HG03354 (cell line): ENCODE measurements around the gene ZNF227.
A peak's percentile ranks its signal among the peaks of the same experiment; 100 is the strongest.
"Not testable (repeated sequence)": the region's sequence is repeated elsewhere in the genome, so short reads cannot be mapped to it uniquely, and the experiment has no call there.

ENCODE experiments used
- ATAC-seq: cut with Tn5 transposase; IDR thresholded peaks from one replicate; pipeline ENCODE4 v1.9.1; 2021; ENCODE audit warnings: mild to moderate bottlenecking; ENCODE audit not compliant: unreplicated experiment, poor library complexity, severe bottlenecking

Gene ZNF227

DNA sequence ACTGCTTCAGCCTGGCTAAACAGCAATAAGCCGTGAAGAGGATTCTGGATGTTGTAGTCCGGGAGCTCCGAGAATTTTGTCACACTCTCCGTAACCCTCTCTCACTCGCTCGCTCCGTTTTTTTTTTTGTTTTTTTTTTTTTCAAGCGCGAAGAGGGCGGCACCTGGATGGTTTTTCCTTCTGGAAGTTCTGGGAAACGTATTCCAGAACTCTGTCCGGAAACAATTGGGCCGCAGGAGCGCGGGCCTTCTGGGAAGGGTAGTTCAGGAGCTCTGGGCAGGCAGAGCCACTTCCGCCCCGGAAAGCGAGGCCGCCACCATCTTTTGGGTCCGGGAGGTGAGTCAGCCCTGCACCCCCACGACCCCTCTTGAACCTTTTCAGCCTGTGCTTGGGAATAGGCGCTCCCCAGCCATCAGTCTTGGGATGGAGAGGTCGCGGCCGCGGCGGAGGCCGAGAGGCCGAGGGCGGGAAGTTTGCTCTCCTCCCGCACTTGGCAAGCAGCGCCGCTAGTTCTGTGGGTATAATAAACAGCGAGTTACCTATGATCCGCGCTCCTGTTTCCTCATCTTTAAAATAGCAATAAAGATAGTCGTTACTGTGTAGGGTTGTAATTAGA lies at the start of gene ZNF227:
Gene ZNF227 (plus strand): TSS at position 283 of the 616 bp plus-strand sequence. CDS start 5,261 bp downstream, outside the sequence.
- peak; percentile 81 for ATAC-seq

DNA sequence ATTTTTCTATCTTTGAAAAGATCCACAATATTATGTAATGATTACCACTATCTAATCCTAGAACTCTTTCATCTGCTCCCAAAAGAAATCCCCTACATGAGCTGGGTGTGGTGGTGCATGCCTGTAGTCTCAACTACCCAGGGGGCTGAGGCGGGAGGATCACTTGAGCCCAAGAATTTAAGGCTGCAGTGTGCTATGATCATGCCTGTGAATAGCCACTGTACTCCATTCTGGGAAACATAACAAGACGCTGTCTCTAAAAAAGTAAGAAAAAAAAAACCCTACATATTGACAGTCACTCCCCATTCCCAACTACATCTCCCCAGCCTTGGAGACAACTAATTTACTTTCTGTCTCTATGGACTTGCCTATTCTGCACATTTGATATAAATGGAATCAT lies 48.5 kb upstream of the ZNF227 start:
- ATAC-seq, result no peak

DNA sequence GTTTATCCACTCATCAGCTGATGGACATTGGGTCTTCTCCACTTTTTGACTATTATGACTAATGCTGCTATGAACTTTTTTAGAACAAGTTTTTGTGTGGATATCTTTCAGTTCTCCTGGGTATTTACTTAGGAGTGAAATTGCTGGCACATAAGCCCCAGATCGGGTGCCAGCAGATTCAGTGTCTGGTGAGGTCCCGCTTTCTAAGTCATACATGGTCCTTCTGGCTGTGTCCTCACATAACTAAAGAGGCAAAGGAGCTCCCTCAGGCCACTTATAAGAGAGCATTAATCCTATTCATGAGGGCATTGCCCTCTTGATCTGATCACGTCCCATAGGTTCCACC lies 48.0 kb upstream of the ZNF227 start:
- no peak for ATAC-seq

DNA sequence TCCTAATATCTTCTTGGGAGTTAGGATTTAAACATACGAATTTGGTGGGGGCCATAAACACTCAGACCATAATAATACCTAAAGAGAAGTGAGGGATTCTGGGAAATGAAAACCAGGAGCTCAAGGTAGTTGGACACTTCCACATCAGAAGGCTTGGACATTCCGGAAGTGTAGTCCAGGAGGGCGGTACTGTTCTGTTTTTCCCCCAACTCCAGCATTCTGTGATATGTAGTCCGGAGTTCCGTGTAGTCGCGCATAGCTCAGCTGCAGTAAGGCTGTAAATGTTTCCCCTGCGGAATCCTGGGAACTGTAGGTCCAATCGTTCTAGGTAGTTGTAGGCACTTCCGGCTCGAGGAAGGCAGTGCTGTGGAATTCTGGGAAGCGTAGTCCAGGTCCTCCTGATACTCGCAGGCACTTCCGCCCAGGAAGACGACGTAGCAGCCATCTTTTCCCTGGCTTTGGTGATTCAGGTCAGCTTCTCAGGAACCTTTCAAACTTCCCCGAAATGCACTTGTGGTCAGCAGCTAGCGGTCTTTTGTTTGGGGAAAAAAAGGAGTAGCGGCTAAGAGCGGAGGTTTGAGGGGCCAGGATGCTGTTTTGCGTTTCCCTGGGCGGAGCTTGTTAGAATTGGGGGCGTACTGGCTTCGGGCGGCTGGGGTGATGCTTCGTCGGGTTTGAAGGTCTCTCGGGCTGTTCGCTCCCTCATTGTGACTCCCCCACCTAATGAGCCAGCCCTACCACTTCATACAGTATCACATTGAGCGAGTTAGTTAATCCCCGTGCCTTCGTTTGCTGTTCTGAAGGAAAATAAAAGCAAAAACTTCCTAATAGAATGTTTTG lies 47.4 kb upstream of the ZNF227 start, which contains the start of gene ZNF226:
Gene ZNF226 (plus strand): TSS at position 428 of the 840 bp plus-strand sequence. CDS start 4,981 bp downstream, outside the sequence.
- peak; percentile 84 for ATAC-seq

DNA sequence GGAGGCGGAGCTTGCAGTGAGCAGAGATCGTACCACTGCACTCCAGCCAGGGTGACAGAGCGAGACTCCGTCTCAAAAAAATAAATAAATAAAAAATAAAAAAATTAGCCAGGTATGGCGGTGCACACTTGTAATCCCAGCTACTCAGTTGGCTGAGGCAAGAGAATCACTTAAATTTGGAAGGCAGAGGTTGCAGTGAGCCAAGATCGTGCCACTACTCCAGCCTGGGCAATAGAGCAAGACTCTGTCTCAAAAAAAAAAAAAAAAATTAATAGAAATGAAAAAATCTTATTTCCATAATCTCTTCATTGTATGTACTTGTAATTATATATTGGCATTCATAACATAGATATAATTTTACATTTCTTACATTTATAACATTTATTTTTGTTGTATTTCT lies 41.7 kb upstream of the ZNF227 start:
- ATAC-seq, result not testable (repeated sequence)

DNA sequence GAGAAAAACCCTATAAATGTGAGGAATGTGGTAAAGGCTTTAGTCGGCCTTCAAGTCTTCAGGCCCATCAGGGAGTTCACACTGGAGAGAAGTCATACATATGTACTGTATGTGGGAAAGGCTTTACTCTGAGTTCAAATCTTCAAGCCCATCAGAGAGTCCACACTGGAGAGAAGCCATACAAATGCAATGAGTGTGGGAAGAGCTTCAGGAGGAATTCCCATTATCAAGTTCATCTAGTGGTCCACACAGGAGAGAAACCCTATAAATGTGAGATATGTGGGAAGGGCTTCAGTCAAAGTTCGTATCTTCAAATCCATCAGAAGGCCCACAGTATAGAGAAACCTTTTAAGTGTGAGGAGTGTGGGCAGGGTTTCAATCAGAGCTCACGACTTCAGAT lies 35.7 kb upstream of the ZNF227 start:
- no peak for ATAC-seq

DNA sequence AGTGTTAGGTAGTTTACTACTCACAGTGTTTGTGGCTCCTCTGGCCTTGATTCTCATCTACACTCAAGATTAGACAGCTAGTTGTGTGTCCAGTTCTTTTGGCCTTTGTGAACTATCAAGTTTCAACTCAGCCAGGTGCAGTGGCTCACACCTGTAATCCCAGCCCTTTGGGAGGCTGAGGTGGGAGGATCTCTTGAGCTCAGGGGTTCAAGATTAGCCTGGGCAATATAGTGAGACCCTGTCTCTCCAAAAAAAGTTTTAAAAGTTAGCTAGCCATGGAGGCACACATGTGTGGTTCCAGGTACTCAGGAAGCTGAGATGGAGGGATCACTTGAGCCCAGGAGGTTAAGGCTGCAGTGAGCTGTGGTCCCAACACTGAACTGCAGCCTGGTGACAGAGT lies 31.4 kb upstream of the ZNF227 start:
- ATAC-seq, result no peak

DNA sequence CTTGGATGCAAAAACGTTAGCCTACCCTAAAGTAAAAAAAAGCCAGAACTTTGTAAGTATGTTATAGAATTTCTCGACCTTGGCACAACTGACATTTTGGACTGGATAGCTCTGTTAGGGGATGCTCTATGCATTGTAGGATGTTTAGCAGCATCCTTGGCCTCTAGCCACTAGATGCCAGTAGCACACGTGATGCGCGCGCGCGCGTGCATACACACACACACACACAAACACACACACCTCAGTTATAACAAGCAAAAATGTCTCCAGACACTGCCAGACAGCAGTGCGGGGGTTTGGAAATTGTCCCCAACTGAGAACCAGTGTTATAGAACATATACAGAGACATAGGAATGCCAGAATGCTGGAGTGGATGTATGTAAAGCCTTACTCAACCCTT lies 30.2 kb upstream of the ZNF227 start:
- ATAC-seq, result no peak

DNA sequence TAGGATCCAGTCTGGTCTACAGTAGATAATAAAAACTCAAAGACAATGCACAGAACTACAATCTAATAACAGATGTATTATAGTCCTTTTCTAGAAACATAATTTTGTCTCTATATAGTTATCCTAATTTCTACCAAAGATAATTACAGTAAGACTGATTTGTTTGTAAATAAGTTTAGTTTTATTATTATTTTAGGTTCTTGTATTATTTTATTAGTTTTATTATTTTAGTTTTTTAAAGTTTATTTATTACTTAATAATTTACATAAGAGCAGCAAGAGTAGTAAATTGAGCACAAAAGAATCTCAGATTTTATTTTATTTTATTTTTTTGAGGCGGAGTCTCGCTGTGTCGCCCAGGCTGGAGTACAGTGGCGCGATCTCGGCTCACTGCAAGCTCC lies 22.3 kb upstream of the ZNF227 start:
- ATAC-seq, result no peak

DNA sequence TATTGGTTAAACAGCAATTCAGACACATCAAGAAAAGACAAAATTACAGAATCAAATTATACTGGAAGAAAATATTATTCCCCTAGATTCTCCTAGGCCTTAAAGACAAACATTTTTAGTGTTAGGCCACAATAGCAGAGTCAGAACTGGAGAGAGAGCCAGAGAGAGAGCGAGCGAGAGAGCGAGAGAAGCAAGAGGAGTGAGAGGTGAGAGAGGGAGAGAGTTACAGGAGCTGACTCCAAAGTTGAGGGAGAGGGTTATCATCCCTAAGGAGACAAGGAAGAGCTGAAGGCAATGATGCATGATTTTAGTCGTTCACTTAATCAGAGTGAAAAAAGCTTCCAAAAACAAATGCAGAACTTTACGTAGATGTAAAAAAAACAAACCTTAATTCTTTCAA lies 20.2 kb upstream of the ZNF227 start:
- no peak for ATAC-seq

DNA sequence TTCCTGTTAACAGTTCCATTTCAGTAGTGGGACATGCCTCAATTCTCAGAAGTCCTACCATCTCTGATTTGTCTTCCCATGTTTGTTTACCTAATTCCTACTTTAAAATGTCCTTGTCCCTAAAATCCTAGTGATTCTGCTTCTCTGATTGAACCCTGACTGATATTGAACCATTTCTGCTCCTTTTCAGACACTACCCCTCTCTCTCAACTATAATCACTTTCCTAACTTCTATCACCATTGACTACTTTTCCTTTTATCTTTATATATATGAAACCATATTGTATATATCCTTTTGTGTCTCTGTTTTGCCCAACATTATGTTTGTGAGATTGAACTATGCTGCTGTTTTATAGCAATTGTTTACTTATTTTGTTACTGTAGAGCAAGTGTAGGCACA lies 15.6 kb upstream of the ZNF227 start:
- ATAC-seq, result no peak

DNA sequence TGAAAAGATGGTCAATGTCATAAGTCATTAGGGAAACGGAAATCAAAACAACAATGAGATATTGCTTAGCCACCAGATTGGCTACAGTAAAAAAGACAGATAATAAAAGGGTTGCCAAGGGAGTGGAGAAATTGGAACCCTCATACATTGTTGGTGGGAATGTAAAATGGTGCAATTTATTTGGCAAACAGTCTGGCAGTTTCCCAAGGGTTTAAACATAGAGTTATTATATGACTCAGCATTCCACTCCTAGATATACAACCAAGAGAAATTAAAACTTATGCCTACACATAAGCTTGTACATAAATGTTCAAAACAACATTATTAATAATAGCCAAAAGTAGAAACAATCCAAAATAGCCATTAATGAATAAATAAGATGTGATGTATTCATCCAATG lies 9.9 kb upstream of the ZNF227 start:
- ATAC-seq, result no peak

DNA sequence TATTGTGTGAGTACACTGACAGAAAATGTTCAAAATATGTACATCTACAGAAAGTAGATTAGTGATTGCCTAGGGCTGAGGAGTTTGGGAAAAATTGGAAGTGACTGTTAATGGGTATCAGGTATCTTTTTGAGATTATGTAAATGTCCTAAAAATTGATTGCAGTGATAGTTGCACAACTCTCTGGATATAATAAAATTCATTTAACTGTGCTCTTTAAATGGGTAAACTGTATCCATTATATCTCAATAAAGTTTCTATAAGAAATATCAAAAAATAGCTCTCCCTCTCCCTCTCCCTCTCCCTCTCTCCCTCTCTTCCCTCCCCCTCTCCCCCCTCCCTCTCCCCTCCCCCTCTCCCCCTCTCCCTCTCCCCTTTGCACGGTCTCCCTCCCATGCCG lies 9.4 kb upstream of the ZNF227 start:
- no peak for ATAC-seq

DNA sequence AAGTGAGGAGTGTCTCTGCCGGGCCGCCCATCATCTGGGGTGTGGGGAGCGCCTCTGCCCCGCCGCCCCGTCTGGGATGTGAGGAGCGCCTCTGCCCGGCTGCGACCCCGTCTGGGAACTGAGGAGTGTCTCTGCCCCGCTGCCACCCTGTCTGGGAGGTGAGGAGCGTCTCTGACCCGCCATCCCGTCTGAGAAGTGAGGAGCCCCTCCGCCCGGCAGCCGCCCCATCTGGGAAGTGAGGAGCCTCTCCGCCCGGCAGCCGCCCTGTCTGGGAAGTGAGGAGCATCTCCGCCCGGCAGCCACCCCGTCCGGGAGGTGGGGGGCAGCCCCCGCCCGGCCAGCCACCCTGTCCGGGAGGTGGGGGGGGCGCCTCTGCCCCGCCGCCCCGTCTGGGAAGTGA lies 8.5 kb upstream of the ZNF227 start:
- ATAC-seq, result not testable (repeated sequence)

DNA sequence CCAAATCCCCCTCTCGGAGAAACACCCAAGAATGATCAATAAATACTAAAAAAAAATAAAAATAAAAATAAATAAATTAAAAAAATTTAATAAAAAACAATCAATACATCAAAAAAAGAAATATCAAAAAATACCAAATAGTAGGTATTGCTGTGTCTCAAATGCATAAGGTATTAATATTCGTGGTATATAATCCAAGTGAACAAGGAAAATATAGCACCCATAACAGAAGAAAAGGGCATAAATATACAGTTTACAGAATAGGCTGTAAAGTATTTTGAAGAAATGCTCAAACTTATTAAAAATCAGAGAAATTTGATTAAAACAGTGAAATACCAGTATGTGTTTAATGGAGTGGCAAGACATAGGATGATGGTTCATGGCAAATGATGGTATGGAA lies 7.6 kb upstream of the ZNF227 start:
- ATAC-seq, result no peak

DNA sequence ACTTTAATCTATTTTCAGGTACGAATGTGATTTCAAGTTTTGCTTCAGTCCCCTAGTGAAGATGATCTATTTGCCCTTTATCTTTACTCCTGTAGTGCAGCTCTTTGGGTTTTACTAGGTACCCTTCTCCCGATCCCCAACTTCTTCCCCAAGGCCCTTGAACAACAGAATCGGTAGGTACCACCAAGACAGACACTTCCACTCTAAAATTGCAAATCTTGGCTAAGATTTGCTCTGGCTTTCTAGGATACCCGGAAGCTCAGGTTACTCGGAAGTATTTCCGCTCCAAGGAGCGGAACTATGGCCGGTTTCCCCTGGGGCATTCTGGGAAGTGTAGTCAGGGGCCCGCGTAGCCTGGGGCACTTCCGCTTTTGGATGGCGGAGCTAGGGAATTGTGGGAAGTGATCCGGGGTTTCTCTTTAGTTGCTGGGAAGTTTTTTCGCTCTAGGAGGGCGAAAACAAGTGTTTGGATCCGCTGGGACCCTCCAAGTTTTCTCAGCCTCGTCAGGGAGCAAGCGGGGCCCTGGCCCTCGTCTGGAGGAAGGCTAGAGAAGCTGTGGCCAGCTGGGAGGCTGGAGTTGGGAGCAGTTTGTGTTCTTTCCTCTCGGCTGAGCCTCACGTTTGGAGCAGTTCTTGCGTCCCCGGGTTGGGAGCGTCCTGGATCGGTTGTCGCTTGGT lies 5.1 kb upstream of the ZNF227 start:
- ATAC-seq, result peak; percentile 90

DNA sequence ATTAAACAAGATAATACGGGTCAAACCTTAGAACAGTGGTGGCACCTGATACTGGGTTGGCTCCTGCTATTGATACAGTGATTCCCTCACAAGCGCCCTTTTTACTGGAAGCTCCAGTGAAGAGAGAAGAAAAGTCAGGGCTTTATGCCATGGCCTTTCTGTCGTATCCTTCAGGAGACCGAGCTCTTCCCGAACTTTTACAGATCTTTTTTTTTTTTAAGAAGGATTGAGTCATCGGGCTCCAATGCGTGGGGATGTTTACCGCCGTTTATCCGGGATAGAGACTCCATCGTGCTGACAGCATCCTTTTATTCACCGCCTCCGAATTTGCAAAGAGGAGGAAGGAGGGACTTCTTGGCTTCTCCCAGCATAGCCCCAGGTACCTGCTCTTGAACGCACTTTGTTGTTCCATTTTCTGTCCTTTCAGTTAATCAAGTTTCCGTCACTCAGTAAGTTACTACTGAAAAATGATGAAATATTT lies 574 bp downstream of the ZNF227 start:
- ATAC-seq, result peak; percentile 15

DNA sequence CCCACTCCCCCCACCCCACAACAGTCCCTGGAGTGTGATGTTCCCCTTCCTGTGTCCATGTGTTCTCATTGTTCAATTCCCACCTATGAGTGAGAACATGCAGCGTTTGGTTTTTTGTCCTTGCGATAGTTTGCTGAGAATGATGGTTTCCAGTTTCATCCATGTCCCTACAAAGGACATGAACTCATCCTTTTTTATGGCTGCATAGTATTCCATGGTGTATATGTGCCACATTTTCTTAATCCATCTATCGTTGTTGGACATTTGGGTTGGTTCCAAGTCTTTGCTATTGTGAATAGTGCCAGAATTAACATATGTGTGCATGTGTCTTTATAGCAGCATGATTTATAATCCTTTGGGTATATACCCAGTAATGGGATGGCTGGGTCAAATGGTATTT lies 7.6 kb downstream of the ZNF227 start:
- ATAC-seq, result not testable (repeated sequence)

DNA sequence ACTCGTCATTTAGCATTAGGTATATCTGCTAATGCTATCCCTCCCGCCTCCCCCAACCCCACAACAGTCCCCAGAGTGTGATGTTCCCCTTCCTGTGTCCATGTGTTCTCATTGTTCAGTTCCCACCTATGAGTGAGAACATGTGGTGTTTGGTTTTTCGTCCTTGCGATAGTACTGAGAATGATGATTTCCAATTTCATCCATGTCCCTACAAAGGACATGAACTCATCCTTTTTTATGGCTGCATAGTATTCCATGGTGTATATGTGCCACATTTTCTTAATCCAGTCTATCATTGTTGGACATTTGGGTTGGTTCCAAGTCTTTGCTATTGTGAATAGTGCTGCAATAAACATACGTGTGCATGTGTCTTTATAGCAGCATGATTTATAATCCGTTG lies 8.4 kb downstream of the ZNF227 start:
- ATAC-seq, result not testable (repeated sequence)

DNA sequence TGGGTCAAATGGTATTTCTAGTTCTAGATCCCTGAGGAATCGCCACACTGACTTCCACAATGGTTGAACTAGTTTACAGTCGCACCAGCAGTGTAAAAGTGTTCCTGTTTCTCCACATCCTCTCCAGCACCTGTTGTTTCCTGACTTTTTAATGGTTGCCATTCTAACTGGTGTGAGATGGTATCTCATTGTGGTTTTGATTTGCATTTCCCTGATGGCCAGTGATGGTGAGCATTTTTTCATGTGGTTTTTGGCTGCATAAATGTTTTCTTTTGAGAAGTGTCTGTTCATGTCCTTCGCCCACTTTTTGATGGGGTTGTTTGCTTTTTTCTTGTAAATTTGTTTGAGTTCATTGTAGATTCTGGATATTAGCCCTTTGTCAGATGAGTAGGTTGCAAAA lies 9.0 kb downstream of the ZNF227 start:
- ATAC-seq, result not testable (repeated sequence)

DNA sequence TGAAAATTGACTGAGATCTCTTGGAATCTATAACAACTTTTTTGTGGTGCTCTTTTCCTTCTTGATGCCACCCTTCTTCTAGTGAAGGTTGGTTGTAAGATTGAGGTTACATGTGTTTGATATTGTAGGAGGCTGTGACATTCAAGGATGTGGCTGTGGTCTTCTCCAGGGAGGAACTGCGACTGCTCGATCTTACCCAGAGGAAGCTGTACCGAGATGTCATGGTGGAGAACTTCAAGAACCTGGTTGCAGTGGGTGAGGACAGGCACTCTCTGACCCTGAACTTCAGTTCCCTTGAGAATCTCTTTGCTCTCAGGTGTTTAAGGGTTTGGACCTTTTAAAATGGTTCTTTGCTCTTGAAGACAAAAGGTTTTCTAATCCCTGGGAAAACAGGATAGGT lies 16.0 kb downstream of the ZNF227 start:
- no peak for ATAC-seq
